H9 (cell line): ENCODE data around the gene CDYL2. TPM values are rescaled to one million over a fixed set of nuclear protein-coding genes. Genes with fewer than 3 reads are reported as not detected.

Source experiments
- DNase-seq: peaks from one replicate; pipeline ENCODE4 v3.0.0-alpha.2; 2017
- H2AFZ ChIP-seq: one replicate; pipeline ENCODE4 v1.6.1; 2013; ENCODE audit warnings: mild to moderate bottlenecking, low read length, control low read depth, moderate library complexity
- H2AK5ac ChIP-seq: 2 replicates; pipeline ENCODE4 v1.6.1; 2013; ENCODE audit warnings: low read length, control low read depth, mixed read lengths; ENCODE audit not compliant: insufficient read length
- H2BK120ac ChIP-seq: one replicate; pipeline ENCODE4 v1.6.1; 2013; ENCODE audit warnings: low read depth, mild to moderate bottlenecking, low read length, control low read depth, inconsistent platforms; ENCODE audit not compliant: poor library complexity, severe bottlenecking
- H2BK12ac ChIP-seq: 2 replicates; pipeline ENCODE4 v1.6.1; 2013; ENCODE audit warnings: low read length, control low read depth, mixed read lengths, low read depth; ENCODE audit not compliant: insufficient read length
- H2BK15ac ChIP-seq: 2 replicates; pipeline ENCODE4 v1.6.1; 2013; ENCODE audit warnings: low read depth, low read length, control low read depth
- H2BK20ac ChIP-seq: one replicate; pipeline ENCODE4 v1.6.1; 2013; ENCODE audit warnings: low read depth, mild to moderate bottlenecking, low read length, control low read depth, inconsistent platforms; ENCODE audit not compliant: poor library complexity, severe bottlenecking
- H2BK5ac ChIP-seq: 2 replicates; pipeline ENCODE4 v1.6.1; 2013; ENCODE audit warnings: low read length, control low read depth, mixed read lengths; ENCODE audit not compliant: insufficient read length
- H3K14ac ChIP-seq: 2 replicates; pipeline ENCODE4 v1.6.1; 2013; ENCODE audit warnings: low read length, control low read depth; ENCODE audit not compliant: insufficient read depth
- H3K18ac ChIP-seq: 2 replicates; pipeline ENCODE4 v1.6.1; 2013; ENCODE audit warnings: low read depth, mild to moderate bottlenecking, mixed read lengths, low read length, control low read depth; ENCODE audit not compliant: insufficient read length
- H3K23ac ChIP-seq: 2 replicates; pipeline ENCODE4 v1.6.1; 2013; ENCODE audit warnings: low read length, control low read depth, mixed read lengths, low read depth; ENCODE audit not compliant: insufficient read length
- H3K23me2 ChIP-seq: 2 replicates; pipeline ENCODE4 v1.6.1; 2013; ENCODE audit warnings: low read depth, mild to moderate bottlenecking, mixed read lengths, low read length, control low read depth; ENCODE audit not compliant: insufficient read length, poor library complexity, severe bottlenecking
- H3K27ac ChIP-seq: 2 replicates; pipeline ENCODE4 v1.5.1; 2013; ENCODE audit warnings: low read length, control low read depth, mixed read lengths, low read depth; ENCODE audit not compliant: insufficient read length
- H3K27me3 ChIP-seq: 2 replicates; pipeline ENCODE4 v1.6.1; 2013; ENCODE audit warnings: low read length, control low read depth, inconsistent platforms; ENCODE audit not compliant: insufficient read depth
- H3K4ac ChIP-seq: 2 replicates; pipeline ENCODE4 v1.6.1; 2013; ENCODE audit warnings: low read depth, mild to moderate bottlenecking, control low read depth, inconsistent platforms, low read length, moderate library complexity
- H3K4me1 ChIP-seq: 2 replicates; pipeline ENCODE4 v1.6.1; 2013; ENCODE audit warnings: low read length, control low read depth, inconsistent platforms; ENCODE audit not compliant: insufficient read depth
- H3K4me2 ChIP-seq: 2 replicates; pipeline ENCODE4 v1.6.1; 2013; ENCODE audit warnings: low read length, control low read depth, mixed read lengths; ENCODE audit not compliant: insufficient read length, insufficient read depth
- H3K56ac ChIP-seq: 2 replicates; pipeline ENCODE4 v1.6.1; 2013; ENCODE audit warnings: low read depth, mild to moderate bottlenecking, mixed read lengths, low read length, control low read depth; ENCODE audit not compliant: insufficient read length
- H3K79me1 ChIP-seq: 2 replicates; pipeline ENCODE4 v1.6.1; 2013; ENCODE audit warnings: low read depth, mild to moderate bottlenecking, moderate library complexity, low read length, control low read depth, inconsistent platforms; ENCODE audit not compliant: insufficient read depth, poor library complexity, severe bottlenecking
- H3K79me2 ChIP-seq: 2 replicates; pipeline ENCODE4 v1.6.1; 2013; ENCODE audit warnings: low read length, control low read depth, inconsistent platforms; ENCODE audit not compliant: insufficient read depth
- H3K9ac ChIP-seq: 2 replicates; pipeline ENCODE4 v1.6.1; 2013; ENCODE audit warnings: low read length, control low read depth, mixed read lengths; ENCODE audit not compliant: insufficient read length; ENCODE audit errors: extremely low read depth
- H3K9me3 ChIP-seq: one replicate; pipeline ENCODE4 v1.6.1; 2013; ENCODE audit warnings: low read depth, low read length, inconsistent platforms; ENCODE audit not compliant: control insufficient read depth
- H3T11ph ChIP-seq: one replicate; pipeline ENCODE4 v1.6.1; 2013; ENCODE audit warnings: mild to moderate bottlenecking, low read length, control low read depth, inconsistent platforms
- H4K20me1 ChIP-seq: one replicate; pipeline ENCODE4 v1.6.1; 2013; ENCODE audit not compliant: control insufficient read depth, insufficient read length, insufficient read depth
- H4K5ac ChIP-seq: 2 replicates; pipeline ENCODE4 v1.6.1; 2013; ENCODE audit warnings: low read depth, mild to moderate bottlenecking, mixed read lengths, low read length, control low read depth; ENCODE audit not compliant: insufficient read length
- H4K8ac ChIP-seq: replicated peaks from 2 replicates; pipeline ENCODE4 v1.6.1; 2013; ENCODE audit warnings: low read length, control low read depth, mixed read lengths, low read depth; ENCODE audit not compliant: insufficient read length
- H4K91ac ChIP-seq: 2 replicates; pipeline ENCODE4 v1.6.1; 2013; ENCODE audit warnings: low read depth, mild to moderate bottlenecking, moderate library complexity, mixed read lengths, low read length, control low read depth; ENCODE audit not compliant: insufficient read length
- H3K27ac Mint-ChIP-seq, 3 experiments: 2 replicates in 2 of 3; 3 replicates in 1 of 3; pipeline ENCODE4 v1.8.0; 2020 to 2021; ENCODE audit warnings: mixed read lengths in 3 of 3, mild to moderate bottlenecking in 1 of 3, moderate library complexity in 1 of 3
- H3K27me3 Mint-ChIP-seq: 2 replicates; pipeline ENCODE4 v1.8.0; 2021; ENCODE audit warnings: low read depth, mild to moderate bottlenecking, moderate library complexity, mixed read lengths
- H3K36me3 Mint-ChIP-seq, 3 experiments: 2 replicates in 2 of 3; 3 replicates in 1 of 3; pipeline ENCODE4 v1.8.0; 2020 to 2021; ENCODE audit warnings: low read depth in 3 of 3, mixed read lengths in 3 of 3; ENCODE audit not compliant: insufficient read depth in 1 of 3
- H3K4me1 Mint-ChIP-seq, 2 experiments: 2 replicates each; pipeline ENCODE4 v1.8.0; 2020; ENCODE audit warnings: mixed read lengths in 2 of 2
- H3K4me3 Mint-ChIP-seq, 2 experiments: 2 replicates in 1 of 2; 3 replicates in 1 of 2; pipeline ENCODE4 v1.8.0; 2020 to 2021; ENCODE audit warnings: mild to moderate bottlenecking in 2 of 2, mixed read lengths in 2 of 2, moderate library complexity in 1 of 2
- H3K9me3 Mint-ChIP-seq, 2 experiments: 2 replicates in 1 of 2; 3 replicates in 1 of 2; pipeline ENCODE4 v1.8.0; 2020; ENCODE audit warnings: mild to moderate bottlenecking in 2 of 2, mixed read lengths in 2 of 2, moderate library complexity in 1 of 2
- CTCF ChIP-seq: fragments of 200-600 bp; sonication (generic); conservative IDR thresholded peaks from 3 replicates; pipeline ENCODE4 v1.8.0; 2021; ENCODE audit warnings: antibody characterized with exemption, mild to moderate bottlenecking
- WGBS: extraction: QIAGEN DNeasy Blood & Tissue Kit; methylation state at CpG from one replicate; pipeline ENCODE4 v1.1.7; 2013; ENCODE audit warnings: missing lambda C conversion rate, low lambda C conversion rate, mixed read lengths; ENCODE audit not compliant: insufficient read length; ENCODE audit errors: extremely low coverage; 5-methylcytosine and 5-hydroxymethylcytosine counted together
- total RNA-seq: library from RNA; stranded (reverse); gene quantifications from 2 replicates; pipeline ENCODE4 v1.2.1, GENCODE V29; 2021

The CDYL2 gene
- total RNA-seq, 1 experiment from 2014 or later: 4.2 TPM

- Histone ChIP-seq H2BK20ac (no peak overlapping the region), H3K9me3 (no peaks in the 10 kb centered on the region), H2BK120ac (no peak overlapping the region), H3K27me3 (no peaks in the 10 kb centered on the region), H4K91ac (no peak overlapping the region), H3K4me1 (peaks cover 5% of the 10 kb centered on the region; the same call in 1 of the 2 replicates), H4K5ac (no peak overlapping the region), H3T11ph (no peak overlapping the region), H2AK5ac (no peak overlapping the region), H2BK5ac (no peak overlapping the region), H3K23ac (no peak overlapping the region), H3K27ac (no peak overlapping the region), H2BK15ac (no peak overlapping the region), H2AFZ (no peak overlapping the region), H3K14ac (no peak overlapping the region; the same call in 1 of the 2 replicates), H3K4me2 (no peak overlapping the region), H3K79me1 (no peaks in the 10 kb centered on the region), H3K18ac (no peak overlapping the region), H4K20me1 (no peaks in the 10 kb centered on the region), H3K4ac (no peak overlapping the region), H3K56ac (no peak overlapping the region), H4K8ac (no peak overlapping the region), H3K23me2 (no peaks in the 10 kb centered on the region), H3K9ac (no peak overlapping the region), H2BK12ac (no peak overlapping the region), H3K79me2 (no peaks in the 10 kb centered on the region)
- DNase-seq: no peak
- Mint-ChIP-seq H3K36me3 (no peaks in the 10 kb centered on the region; a peak in 1 of 7 replicates), H3K9me3 (no peaks in the 10 kb centered on the region; a peak in 1 of 5 replicates), H3K27ac (peak overlapping the region in 1 of 3 experiments; percentile 55; a peak in 2 of 7 replicates), H3K4me1 (peaks cover 30% of the 10 kb centered on the region in 2 experiments), H3K4me3 (no peak overlapping the region), H3K27me3 (peaks cover 17% of the 10 kb centered on the region)
- WGBS: no CpG with 5 or more reads among the region's 5 CpGs
- TF ChIP-seq CTCF: no peak
Observed at GRCh38 chr16:80671281-80671849, 133.0 kb downstream of the CDYL2 start.
